ENCODE results near the gene CA7.

The CA7 gene

GRCh38 chr16:66844342-66845079, at the start of gene CA7:
TSS of gene CA7 (plus strand) at chr16:66844414. CDS start at chr16:66844488, 74 bp downstream.
- DNase-seq, result peak; percentile 47

GRCh38 chr16:66798161-66798560, 46.1 kb upstream of the CA7 start:
- no peak for DNase-seq

- DNase-seq, result no peak
These were observed 43.4 kb upstream of the CA7 start for GRCh38 chr16:66800856-66801255.

- DNase-seq, result no peak
These were observed 42.7 kb upstream of the CA7 start, which contains the start of gene TERB1 for GRCh38 chr16:66801320-66802105. TSS of gene TERB1 (minus strand) at chr16:66801584. CDS start at chr16:66796798, 4,786 bp downstream.

GRCh38 chr16:66802159-66802558, 42.1 kb upstream of the CA7 start:
- DNase-seq, result no peak

- DNase-seq, result no peak
These were observed 34.4 kb upstream of the CA7 start for GRCh38 chr16:66809765-66810164.

- DNase-seq, result no peak
These were observed 33.8 kb upstream of the CA7 start for GRCh38 chr16:66810391-66810790.

- no peak for DNase-seq
These were observed 33.2 kb upstream of the CA7 start for GRCh38 chr16:66811043-66811442.

GRCh38 chr16:66814734-66815133, 29.5 kb upstream of the CA7 start:
- no peak for DNase-seq

GRCh38 chr16:66824006-66824405, 20.2 kb upstream of the CA7 start:
- no peak for DNase-seq

GRCh38 chr16:66830422-66831404, 13.5 kb upstream of the CA7 start, which contains the start of gene NAE1:
TSS of gene NAE1 (minus strand) at chr16:66830976. CDS start at chr16:66830899, 77 bp downstream.
- peak; percentile 99 for DNase-seq

GRCh38 chr16:66832190-66832589, 12.0 kb upstream of the CA7 start:
- DNase-seq, result no peak

GRCh38 chr16:66832661-66833305, 11.4 kb upstream of the CA7 start:
- DNase-seq, result no peak

- no peak for DNase-seq
These were observed 9.5 kb upstream of the CA7 start for GRCh38 chr16:66834746-66835145.

GRCh38 chr16:66840883-66841282, 3.3 kb upstream of the CA7 start:
- no peak for DNase-seq

GRCh38 chr16:66841366-66841765, 2.8 kb upstream of the CA7 start:
- DNase-seq, result no peak

- no peak for DNase-seq
These were observed 1.4 kb upstream of the CA7 start for GRCh38 chr16:66842765-66843164.

GRCh38 chr16:66843191-66843590, 1.0 kb upstream of the CA7 start:
- no peak for DNase-seq

GRCh38 chr16:66844009-66844341, 239 bp upstream of the CA7 start:
- peak; percentile 27 for DNase-seq

- no peak for DNase-seq
These were observed 831 bp downstream of the CA7 start for GRCh38 chr16:66845080-66845410.

- no peak for DNase-seq
These were observed 1.6 kb downstream of the CA7 start for GRCh38 chr16:66845791-66846221.

GRCh38 chr16:66846266-66846665, 2.1 kb downstream of the CA7 start:
- no peak for DNase-seq

- no peak for DNase-seq
These were observed 2.6 kb downstream of the CA7 start for GRCh38 chr16:66846831-66847230.
